Stimulated activated CD4-positive, alpha-beta T cell treated with anti-CD3 and anti-CD28 coated beads, Interleukin-1b, Interleukin-23, amount 100 ng/mL, for 1 hour (primary cell): ENCODE measurements around the gene PLEKHG3.

Experiments used
- DNase-seq, 2 donors: peaks; one replicate each; pipeline ENCODE4 v3.0.0-alpha.2; 2020; ENCODE audit warnings: low read depth in 2 of 2

PLEKHG3 gene

DNA sequence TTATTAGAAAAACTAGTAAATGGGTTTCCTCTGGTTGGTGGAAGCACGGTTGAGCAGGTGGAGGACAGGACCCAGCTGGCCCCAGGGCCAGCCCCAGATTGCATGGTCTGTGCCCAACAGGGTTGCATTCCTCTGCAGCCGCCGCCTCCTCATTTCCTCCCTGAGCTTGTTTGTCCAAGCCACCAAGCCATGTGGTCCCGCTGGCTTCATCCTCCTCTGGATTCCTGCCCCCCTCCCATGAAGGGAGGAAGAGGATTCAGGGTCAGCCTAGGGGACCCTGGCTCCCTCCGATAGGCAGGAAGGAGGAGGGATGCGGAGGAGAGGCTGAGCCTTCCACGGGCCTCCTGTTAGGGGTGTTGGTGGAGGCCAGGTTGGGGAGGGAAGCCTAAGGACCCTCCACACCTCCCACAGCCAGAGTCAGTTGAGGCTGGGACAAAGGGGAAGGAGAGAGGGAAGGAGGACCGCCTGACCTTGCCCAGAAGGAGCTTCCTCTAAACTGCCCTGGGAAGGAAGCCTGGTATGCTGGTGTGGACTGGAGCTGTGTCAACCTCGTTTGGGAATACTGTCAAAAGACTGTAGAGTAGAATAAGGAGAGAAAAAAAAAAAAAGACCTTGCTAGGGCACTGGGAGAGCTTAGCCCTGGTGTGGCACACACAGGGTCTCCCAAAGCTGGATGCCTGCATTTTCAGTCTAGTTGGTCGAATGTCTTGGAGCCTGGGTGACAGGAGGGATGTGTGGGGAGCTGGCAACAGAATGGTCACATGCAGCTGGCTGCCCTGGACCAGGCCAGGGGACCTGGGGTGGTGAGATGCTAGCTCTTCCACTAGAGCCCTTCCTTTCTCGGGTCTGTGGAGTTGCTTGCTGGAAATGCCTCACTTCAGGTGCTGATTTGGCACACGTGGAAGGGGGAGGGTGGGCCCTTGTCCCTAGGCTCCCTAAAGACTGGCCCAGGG is 42.4 kb downstream of the PLEKHG3 start:
- no peak for DNase-seq

DNA sequence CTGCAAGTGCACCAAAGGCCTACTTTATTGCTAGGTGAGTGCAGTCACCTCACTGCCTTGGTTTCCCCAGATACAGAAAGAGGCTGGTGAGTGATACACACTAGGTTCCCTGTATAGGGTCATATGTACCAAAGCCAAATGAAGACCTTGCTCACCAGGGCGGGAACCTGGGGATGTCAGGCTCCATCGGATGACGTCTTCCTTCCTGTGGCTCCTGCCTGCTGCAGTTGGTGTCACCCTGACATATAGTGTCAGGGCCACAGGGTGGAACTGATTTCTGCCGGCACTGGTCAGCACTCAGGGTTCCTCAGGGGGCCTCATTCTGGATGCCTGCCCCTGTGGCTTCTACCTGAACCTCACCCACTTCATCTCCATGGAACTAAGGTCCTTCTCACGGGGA is 43.1 kb downstream of the PLEKHG3 start:
- DNase-seq, result no peak

DNA sequence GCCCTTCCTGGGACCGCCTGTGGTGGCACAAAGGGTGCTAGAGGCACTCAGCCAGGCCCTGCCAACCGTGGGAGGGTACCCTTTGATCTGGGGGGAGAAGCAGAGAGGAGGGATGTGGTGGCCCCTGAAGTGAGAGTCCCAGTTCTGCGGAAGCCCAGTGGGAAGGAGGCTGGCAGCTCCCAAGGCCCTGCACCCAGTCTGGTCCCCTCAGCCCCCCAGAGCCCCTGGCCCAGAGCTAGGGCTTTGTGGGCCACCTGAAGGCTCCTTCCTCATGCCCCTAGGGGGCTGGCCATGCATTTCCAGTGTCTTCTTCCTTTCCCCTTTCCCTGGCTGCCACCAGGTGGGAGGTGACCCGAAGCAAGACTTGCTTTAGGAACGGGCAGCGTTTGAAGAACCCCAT is 44.3 kb downstream of the PLEKHG3 start:
- DNase-seq, result no peak

DNA sequence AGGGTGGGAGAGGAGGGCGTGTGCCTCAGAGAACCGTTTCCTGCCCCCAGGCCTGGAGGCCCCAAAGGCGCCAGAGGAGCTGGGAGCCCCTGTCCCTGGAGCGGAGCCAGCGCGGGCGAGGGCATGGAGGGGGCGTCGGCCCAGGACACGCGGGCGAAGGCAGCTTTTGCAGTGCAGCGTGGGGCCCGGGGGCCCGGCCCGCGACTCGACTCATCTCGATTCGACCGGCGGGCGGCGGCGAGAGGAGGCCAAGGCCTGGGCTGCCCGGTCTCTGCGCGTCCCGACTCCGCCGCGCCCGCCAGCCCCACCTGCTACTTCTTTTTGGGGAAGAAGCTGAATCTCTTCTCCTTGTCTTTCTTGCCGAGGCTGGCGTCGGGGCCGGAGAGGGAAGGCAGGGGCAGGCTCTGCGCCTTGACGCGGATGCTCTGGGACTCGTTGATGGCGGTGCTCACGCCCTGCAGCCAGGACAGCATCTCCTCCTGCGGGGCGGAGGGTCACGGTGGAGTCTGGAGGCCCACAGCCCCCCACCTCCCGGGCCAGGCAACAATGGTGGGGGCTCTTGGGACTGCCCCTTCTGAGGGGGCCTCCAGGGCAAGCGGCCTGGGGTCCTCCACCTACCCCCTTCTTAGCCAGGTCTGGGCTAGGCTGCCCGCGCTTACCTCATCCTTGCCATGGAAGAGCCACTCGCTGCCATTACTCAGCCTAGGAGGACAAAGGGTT is 44.9 kb downstream of the PLEKHG3 start:
- no peak for DNase-seq

DNA sequence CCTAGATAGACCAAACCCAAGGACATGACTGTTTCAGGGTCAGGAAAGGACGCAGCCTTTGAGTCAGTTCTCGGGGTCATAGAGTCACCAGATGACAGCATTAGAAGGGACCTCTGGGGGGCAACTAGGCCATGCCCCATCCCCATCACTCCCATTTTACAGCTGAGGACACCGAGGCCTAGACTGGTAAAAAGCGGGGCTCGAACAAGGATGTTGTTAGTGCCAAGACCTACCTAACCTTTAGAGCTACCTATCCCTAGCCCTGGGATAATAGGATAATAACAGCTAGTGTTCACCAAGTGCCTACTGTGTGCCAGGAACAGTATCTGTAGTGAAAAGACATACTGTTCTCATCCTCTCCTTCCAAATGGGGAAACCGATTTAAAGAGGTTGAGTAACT is 48.7 kb downstream of the PLEKHG3 start:
- DNase-seq, result no peak

DNA sequence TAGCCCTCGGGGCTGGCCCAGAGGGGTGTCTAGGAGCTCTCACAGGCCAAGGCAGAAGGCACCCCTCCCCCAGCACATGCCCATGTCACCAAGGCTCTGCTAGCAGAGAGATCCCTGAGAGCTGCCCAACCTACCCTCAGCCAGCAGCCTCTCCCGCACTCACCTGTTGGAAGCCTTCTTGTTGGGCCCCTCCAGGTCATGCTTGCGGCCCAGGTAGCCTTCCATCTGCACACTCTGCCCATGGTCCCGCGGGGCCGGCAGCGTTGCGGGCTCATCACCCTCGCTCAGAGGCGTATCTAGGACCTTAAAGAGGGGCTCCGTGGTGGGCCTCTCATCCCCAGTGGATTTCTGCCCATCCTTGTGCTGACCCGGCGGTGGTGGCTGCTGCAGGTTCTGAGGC is 49.1 kb downstream of the PLEKHG3 start:
- DNase-seq, result no peak

DNA sequence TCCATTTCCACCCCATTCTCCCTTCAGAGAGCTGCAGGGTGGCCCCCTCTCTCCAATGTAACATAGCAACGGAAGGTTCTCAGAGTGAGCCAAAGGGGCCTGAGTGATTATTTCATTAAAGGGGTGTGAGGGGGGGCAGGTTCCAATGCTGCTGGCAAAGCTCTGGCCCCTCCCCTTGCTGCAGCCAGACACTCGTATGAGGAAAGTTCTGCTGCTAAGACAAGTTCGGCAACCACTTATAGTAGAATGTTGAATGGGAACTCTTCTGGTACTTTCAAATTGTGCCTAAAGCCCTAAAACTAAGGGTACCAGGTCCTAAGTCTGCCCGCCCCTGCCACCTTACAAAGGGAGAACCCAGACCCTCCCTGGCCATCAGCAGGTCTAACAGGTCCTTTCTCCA is 49.8 kb downstream of the PLEKHG3 start:
- DNase-seq, result no peak

DNA sequence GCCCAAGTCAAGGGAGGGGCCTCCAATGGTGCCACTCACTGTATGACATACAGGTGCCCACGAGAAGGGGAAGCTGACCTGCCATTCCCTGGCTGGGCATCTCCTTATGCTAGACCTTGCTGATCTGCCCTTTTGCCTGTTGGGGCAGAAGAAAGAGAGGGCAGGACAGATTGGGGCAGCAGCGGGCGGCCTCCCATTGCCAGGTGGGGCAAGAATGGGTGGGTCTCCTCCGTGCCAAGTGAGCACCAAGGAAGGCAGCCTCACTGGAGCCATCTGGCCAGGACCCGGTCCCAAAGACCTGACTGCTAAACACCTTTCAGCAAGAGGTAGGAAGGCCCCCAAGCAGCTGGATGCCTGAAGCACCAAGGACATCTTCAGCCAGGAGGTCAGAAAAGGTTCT is 50.5 kb downstream of the PLEKHG3 start:
- DNase-seq, result no peak

DNA sequence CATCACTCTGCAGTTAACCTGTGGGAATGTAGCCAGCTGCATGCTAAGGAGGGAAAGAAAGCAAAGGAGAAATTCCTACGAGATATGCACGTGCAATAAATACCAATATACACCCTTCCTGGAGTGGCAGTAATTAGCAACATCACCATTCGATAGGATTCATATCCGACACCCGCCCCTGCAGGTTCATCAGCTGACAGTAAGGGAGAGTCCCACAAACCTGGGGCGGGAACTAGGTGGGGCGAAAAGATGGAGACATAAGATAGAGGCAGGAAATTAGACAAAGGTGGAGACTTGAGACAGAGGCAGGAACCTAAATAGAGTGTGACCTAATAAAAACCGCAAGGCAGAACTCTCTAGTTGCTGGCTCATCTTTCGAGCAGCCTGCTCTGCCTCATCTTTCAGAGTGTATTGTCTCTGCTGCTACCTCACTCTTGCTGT is 51.6 kb downstream of the PLEKHG3 start:
- DNase-seq, result peak in 1 of 2 donors; percentile 44

DNA sequence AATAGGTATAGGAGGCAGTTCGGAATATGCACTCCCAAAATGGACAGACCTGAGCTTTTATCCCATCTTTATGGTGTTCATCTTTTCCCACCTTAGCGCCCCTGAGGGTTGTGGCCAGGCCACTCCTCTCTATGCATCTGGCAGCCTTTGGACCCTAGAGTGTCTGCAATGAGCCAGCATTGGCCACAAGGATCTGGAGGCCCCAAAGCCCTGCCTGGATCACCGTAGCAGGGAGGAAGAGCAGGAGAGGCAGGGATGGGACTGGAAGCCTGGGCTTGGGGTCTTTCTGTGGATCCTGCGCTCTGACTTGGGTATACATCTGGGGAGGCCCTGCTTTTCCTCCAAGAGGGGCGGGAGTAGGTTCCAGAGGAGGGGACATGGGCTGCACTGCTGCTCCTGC is 52.5 kb downstream of the PLEKHG3 start:
- DNase-seq, result no peak

DNA sequence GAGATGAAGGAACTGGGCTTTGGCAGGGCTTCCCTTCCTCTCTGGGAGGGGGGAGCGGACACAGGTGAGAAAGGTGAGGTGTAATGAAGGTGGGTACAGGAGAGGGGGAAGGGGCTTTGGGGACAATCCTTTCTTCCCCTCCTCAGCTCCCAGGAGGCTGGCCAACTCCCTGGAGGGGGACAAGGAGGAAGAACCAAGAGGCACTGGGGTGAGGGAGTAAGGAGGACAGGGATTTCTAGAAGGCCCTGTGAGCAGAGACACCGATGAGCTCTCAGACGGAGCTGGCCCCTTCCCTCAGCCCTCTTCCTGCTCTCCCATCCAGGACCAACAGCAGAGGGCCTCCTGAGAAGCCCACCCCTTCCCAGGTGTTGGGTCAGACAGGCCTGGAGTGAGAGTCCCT is 53.4 kb downstream of the PLEKHG3 start:
- DNase-seq, result no peak

DNA sequence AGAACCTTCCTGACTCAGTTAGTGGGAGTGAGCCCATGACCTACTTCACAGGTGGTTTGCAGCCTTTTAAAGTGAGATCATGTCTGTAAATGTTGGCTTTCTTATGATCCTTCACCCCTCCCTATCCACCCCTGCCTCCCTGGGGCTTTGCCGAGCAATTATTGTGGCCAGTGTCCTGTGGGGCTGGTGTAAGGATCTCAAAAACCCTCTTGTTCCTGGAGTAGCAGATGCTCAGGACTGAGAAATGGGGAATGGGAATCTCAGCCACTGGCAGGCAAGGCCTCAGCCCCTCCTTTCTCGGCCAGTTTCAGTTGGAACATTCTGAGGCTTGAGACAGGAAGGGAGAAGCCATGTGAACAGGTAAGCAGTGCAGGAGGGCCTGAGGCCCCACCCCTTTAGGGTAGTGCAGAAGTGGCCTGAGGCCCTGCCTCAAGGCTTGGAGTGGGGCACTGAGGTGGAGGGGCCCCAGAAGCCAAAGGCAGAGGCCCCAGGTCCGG is 53.8 kb downstream of the PLEKHG3 start:
- no peak for DNase-seq

DNA sequence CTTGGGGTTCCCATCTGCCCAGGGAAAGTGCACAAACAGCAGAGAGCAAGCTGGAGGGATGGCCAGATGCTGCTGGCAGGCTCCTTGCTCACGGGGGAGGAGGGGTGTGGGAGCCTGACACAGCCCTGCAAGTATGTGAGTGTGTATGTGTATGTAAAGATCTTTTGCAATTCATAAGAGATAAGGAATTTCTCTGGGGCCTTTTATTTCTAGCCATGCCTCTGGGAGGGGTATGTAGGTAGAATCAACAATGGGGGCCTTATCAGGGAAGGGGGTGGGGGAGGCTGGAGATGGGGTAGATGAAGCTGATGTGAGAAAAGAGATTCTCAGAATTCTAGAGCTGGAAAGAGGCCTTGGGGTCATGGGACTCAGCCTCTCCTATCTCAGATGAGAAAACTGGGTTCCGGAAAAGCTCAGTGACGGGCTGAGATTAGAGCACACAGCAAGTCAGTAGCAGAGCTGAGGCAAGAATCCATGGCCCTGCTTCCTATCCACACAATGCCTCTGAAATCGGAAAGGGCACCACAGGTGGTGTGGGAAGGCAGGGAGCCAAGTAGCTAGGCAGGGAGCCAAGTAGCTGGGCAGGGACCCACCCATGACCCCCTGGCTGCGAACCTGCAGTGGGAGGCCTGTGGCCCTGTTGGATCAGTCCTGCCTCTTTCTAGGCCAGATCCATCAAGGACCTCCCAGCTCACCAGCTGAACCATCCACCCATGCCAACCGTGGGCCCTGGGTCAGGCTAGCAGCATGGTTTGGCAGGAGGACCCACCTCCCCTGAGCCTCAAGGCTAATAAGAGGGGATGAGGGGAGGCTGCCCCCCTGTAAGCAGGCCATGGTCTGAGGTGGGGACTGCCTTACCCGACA is 54.7 kb downstream of the PLEKHG3 start:
- no peak for DNase-seq

DNA sequence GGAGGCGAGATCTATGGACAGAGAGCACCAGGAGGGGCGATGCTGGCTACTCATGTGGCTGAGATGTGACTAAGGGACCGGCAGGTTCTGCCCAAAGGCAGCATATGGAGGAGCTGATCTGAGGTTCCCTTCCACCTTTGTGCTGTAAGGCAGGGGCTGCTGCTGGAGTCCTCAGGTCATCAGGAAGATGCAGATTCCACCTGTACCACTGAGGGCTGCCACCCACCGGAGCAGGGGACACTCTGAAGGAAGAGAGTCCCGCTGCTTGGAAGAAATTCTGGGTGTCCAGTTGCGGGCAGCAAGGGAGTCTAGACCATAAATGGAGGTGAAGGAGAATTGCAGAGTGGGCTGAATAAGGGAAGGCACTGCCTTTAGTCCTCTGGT is 55.3 kb downstream of the PLEKHG3 start:
- no peak for DNase-seq

DNA sequence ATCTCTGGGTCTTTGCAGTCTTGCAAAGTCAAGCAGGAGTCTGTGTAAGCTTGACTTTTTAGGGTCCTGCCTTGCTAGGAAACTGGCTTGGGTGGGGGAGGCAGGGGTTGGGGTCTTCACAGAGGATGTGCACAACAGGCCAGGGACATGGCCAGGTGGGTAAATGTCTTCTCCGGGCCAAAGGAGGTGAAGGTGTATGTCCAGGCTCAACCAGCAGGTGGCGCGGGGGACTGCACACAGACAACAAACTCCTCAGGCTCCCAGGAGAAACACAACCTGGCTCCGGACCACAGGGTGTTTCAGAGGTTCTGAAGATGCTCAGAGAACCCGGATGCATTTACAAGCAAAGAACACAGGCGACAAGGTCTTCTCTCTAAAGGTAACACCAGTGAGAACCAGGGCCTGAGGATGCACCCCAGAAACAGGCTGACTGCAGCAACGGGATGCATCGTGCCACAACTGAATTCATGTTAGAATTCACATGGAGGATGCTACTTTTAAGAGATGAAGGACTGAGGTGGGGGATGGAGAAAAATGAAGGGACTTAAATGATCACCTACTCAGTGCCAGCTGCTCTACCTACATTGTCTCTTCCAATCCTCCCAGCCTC is 56.0 kb downstream of the PLEKHG3 start:
- DNase-seq, result peak in 1 of 2 donors; percentile 42

DNA sequence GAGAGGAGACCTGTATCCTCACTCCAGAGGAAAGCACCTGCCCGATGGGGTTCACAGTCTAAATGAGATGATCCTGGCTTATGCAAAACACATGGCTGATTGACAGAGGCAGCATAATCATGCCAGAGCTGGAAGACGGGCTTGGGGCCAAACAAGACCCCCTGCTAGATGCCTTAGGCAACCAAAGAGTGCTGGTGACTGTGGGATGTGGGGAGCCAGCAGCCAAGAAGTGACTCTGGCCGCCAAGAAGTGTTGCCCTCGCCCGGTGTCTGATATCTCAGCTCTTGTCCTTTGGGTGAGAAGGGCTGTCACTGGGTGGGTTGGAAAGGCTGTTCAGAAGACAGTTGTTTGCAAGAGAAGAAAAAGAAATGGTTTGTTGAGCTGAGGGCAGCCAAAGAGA is 56.7 kb downstream of the PLEKHG3 start:
- DNase-seq, result no peak

DNA sequence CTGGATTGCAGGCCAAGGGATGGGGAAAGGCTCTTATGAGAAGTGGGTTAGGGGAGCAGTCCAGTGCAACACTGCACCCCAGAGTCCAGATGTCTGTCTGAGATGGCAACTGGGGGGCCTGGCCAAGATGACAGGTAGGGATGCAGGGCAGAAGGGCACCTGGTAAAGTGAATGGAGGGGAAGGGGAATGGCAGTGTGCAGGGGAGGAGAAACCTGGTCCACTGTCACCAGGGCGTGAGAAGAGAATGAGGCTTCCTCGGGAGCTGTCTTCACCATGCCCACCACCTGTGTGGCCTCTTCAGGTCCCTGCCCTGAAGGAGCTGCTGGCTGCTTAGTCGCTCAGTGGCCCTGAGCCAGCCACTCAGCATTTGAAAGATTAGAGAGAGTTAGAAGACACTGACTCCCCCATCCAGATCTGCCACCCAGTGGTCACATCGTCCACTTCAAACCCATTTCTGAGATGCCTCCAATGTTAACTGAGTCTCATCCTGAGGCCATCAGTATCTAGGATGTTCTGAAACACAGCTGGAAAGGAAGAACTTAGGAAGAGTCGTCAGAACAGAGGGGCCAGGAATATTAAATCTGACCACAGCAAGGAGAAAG is 57.3 kb downstream of the PLEKHG3 start:
- DNase-seq, result no peak

DNA sequence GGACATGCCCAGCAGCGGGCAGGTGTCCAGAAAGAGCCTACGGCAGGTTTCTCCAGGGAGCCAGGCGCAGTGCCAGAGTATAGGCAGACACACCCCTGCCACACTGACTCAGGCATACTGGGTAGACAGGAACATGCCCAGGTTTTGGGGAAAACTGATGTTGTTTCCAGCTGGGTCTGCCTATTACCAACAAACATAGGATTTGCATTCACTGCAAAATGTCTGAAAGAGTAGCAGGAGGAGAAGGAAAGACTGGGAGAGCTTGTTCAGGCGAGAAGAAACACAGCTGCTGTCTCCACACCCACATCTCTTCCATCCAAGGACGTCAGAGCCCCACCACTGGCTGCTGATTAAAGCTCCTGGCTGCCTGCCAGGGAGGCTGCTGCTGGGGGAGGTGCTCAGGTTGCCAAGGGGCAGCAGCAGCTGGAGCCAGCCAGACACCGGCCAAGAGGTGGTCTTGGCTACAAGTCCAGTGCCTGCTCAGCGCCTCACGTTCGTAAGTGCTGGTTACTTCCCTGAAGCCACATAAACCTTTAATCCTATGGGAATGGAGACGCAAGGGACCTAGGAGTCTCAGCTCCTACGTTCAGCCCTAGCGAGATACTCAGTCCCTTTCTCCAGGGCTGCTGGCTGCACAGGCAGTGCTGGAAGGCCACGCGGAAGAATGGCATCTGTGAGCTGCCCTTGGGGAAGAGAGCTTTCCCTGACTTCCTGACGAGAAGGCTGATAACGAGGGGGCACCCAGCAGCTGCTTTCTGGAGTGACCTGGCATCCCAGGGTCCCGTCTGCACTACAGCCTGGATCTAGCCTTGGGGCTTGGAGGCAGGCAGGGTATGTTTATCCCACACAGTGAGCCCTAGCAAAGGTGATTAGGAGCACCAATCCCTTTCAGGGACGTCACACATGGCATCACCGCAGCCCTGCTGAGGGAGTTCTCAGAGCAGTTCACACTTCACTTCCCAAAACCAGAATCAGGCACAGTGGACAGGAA is 58.1 kb downstream of the PLEKHG3 start:
- peak in 1 of 2 donors; percentile 19 for DNase-seq

DNA sequence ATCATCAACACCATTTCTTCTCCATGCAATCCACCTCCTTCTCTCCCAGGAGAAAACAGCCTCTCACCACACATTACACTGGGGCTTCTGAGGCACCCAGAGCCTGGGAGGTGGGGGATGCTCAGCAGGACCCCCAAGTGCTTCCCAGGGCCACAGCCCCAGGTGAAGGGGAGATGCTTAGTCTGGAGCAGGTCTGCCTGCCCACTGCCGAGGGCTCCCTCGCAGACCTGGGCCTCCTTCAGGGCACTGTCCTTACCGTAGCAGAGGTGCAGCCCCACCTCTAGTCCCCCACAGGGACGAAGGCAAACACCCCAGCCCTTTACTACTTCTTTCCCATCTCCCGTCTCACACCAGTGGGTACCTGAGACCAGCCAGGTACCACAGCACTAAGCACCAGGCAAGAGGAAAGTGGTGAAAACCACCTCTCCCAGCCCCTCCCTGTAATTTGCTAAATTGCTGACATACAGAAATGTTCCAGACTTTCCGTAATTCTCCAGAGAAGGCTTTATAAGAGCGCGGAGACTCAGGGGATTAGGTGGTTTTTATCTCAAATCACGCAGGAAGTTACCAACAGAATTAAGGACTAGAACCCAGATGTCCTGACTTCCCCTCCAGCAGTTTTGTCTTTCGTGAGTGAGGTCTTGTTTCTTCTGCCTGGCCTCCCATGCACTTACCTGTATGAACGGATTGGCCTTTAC is 59.0 kb downstream of the PLEKHG3 start:
- DNase-seq, result no peak
